WERI-Rb-1 (cell line): ENCODE results near the gene CELF3.
A peak's percentile ranks its signal among the peaks of the same experiment; 100 is the strongest.

ENCODE experiments used
- DNase-seq: peaks from one replicate; pipeline ENCODE4 v3.0.0-alpha.2; 2020
- H3K27ac ChIP-seq: fragments of 250-450 bp; sonication (Bioruptor Pico); 2 replicates; pipeline ENCODE4 v1.5.1; 2020; ENCODE audit warnings: mild to moderate bottlenecking, moderate library complexity
- H3K27me3 ChIP-seq: fragments of 250-450 bp; sonication (Bioruptor Pico); 2 replicates; pipeline ENCODE4 v1.5.1; 2021; ENCODE audit warnings: mild to moderate bottlenecking, low read depth, moderate library complexity; ENCODE audit not compliant: insufficient read depth, severe bottlenecking
- H3K36me3 ChIP-seq: fragments of 250-450 bp; sonication (Bioruptor Pico); 2 replicates; pipeline ENCODE4 v1.5.1; 2020; ENCODE audit warnings: mild to moderate bottlenecking, moderate library complexity
- H3K4me3 ChIP-seq: 2 replicates; pipeline ENCODE4 v1.5.1; 2011; ENCODE audit warnings: low read depth, mild to moderate bottlenecking, control low read depth, low read length
- H3K9me3 ChIP-seq: fragments of 250-450 bp; sonication (Bioruptor Pico); 2 replicates; pipeline ENCODE4 v1.5.1; 2021; ENCODE audit warnings: mild to moderate bottlenecking, moderate library complexity; ENCODE audit not compliant: severe bottlenecking
- TF ChIP-seq, protein P1 (sequence below): IDR thresholded peaks from 2 replicates; pipeline ENCODE4 v1.5.1; 2011; ENCODE audit warnings: low read depth, mild to moderate bottlenecking, control low read depth, inconsistent platforms, low read length

The CELF3 gene

DNA sequence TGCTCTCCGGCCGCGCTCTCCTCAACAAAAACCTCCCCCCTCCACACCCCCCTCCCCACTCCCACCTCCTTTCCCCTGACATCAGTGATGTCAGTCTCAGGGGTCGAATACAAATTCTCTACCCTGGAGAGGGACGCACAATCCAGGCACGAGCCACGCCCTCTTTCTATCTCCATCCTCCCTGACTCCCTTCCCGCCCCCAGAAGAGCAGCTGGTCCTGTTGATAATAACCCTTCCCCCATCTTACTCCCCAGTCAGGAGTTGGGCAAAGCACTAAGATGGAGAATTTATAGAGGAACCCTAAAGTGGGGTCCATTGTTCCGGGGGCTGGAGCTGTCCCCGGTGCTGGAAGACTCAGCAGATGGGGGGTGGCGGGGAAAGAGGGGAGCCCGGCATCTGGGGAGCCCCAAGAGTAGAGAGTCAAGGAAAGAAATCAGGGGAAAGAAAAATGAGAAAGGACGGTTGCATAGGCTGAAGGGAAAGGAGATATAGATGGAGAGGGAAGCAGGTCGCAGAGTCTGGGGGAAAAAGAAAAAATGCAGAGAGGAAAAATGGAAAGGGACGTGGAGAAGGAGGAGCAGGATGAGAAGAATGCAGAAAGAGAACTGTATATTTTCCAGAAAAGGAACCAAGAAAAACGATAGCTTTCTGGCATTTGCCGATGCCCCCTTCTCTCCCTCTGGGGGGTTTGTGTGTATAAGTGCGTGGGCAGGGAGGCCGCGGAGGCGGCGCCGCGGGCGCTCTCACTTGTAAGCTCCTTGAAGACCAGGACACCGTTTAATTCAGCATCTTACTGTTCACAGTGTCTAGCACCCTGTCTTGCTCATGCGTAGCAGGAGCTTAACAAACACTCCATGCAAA is at the start of gene CELF3:
Gene CELF3 (minus strand): TSS at position 33 of the 861 bp plus-strand sequence. CDS start 783 bp downstream, outside the sequence.
- no peaks in the 10 kb centered on the region for H3K27me3 ChIP-seq
- peak within 1 kb of the TSS; percentile 69 for H3K4me3 ChIP-seq
- DNase-seq: peak; percentile 100
- TF ChIP-seq, protein P1, sequence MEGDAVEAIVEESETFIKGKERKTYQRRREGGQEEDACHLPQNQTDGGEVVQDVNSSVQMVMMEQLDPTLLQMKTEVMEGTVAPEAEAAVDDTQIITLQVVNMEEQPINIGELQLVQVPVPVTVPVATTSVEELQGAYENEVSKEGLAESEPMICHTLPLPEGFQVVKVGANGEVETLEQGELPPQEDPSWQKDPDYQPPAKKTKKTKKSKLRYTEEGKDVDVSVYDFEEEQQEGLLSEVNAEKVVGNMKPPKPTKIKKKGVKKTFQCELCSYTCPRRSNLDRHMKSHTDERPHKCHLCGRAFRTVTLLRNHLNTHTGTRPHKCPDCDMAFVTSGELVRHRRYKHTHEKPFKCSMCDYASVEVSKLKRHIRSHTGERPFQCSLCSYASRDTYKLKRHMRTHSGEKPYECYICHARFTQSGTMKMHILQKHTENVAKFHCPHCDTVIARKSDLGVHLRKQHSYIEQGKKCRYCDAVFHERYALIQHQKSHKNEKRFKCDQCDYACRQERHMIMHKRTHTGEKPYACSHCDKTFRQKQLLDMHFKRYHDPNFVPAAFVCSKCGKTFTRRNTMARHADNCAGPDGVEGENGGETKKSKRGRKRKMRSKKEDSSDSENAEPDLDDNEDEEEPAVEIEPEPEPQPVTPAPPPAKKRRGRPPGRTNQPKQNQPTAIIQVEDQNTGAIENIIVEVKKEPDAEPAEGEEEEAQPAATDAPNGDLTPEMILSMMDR: no peak
- no peaks in the 10 kb centered on the region for H3K9me3 ChIP-seq
- H3K36me3 ChIP-seq: peaks cover 32% of the 10 kb centered on the region
- peak within 1 kb of the TSS; percentile 90 for H3K27ac ChIP-seq

DNA sequence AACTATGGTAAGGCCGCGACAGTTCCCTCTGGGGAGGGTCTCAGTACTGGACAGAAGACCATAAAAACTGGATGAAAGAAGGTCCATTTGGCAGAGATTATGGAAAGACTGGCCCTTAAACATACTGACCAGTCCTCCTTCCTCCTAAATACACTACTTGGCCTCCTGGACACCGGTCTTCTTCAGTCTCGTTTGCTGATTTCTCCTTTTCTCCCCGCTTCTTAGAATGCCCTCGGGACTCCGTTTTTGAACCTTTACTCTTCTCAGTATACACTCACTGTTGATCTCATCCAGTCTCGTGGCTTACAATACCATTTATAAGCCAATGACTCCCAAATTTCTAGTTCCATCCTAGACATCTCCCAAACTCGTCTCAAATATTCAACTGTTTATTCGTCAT is 47.4 kb upstream of the CELF3 start:
- H3K27me3 ChIP-seq: no peaks in the 10 kb centered on the region
- peaks cover 33% of the 10 kb centered on the region for H3K36me3 ChIP-seq
- H3K4me3 ChIP-seq: peak overlapping the region; percentile 73
- H3K9me3 ChIP-seq: no peaks in the 10 kb centered on the region
- no peak for DNase-seq
- H3K27ac ChIP-seq: peak overlapping the region; percentile 78
- TF ChIP-seq, protein P1: no peak

DNA sequence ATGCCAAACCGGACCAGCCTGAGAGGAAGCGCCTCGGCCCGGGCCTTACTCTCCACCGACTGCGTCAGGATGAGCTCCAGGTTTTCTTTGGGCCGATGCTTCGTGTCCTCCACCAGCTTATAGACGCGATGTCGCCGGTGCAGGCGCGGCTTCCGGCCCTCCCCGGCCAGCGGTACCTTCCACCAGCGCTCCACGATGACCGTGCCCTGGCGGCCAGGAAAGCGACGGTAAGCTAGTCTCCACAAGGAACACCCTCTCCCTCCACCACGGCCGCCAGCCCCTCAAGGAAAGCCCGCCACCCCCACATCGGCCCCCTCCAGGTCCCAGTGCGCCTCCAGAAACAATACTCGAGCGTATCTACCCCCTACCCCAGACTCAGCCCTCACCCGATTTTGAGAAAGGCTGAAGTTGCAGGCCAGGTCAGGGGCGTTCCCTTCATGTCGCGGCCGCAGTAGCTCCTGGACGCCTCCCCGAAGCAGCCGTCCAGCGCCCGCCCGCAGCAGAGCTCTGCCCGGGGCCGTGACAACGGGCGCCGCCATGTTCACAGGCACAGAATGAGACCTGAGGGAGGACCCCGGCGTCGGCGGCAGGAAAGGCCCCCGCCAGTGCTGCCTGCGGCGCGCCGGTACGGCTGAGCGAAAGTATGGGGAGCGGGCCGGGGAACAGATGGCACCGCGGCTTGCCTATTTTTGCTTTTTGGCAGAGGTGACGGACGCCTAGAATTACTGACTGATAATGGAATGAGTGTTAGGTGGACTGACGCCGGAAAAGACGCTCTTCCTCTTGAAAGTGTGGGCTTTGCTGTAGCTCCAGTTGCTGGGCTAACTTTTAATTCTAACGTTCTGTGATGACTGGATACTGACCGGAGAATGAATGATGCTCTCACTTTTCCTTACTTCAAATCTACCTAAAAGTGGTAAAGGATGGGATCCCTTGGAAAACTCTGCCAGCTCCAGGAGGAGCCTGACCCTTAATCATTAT is 46.6 kb upstream of the CELF3 start, which contains the start of gene MRPL9:
Gene MRPL9 (minus strand): TSS at position 556 of the 981 bp plus-strand sequence. CDS start 17 bp downstream, at position 539.
- DNase-seq: peak; percentile 98
- Histone ChIP-seq H3K27ac (peak within 1 kb of the TSS; percentile 78), H3K36me3 (peaks cover 40% of the 10 kb centered on the region), H3K9me3 (no peaks in the 10 kb centered on the region), H3K27me3 (no peaks in the 10 kb centered on the region), H3K4me3 (peak within 1 kb of the TSS; percentile 73)
- TF ChIP-seq, protein P1: no peak

- no peak overlapping the region for H3K4me3 ChIP-seq
- H3K36me3 ChIP-seq: peaks cover 63% of the 10 kb centered on the region
- H3K27me3 ChIP-seq: no peaks in the 10 kb centered on the region
- DNase-seq: no peak
- H3K9me3 ChIP-seq: no peaks in the 10 kb centered on the region
- TF ChIP-seq, protein P1: no peak
- H3K27ac ChIP-seq: no peak overlapping the region
Measured at GRCh38 chr1:151760597-151761385, 44.2 kb upstream of the CELF3 start.

GRCh38 chr1:151759241-151759640 is 42.6 kb upstream of the CELF3 start:
- Histone ChIP-seq H3K36me3 (peaks cover 73% of the 10 kb centered on the region), H3K27ac (no peak overlapping the region), H3K4me3 (no peak overlapping the region), H3K27me3 (no peaks in the 10 kb centered on the region), H3K9me3 (no peaks in the 10 kb centered on the region)
- no peak for DNase-seq
- TF ChIP-seq, protein P1: no peak
